Measurements from ENCODE around the gene MEGF6.

The MEGF6 gene

DNA sequence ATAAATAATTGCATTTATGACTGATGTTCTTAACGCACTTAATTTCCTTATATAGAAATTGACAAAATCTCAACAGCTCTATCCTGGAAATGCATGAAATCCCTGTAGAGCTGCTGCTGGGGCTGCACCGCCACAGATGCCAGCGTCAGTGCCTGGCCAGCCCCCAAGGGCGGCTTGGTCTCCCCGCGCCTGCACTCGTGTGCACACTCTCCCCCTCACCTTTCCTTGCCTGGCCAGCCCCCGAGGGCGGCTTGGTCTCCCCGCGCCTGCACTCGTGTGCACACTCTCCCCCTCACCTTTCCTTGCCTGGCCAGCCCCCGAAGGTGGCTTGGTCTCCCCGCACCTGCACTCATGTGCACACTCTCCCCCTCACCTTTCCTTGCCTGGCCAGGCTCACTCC lies 24.8 kb upstream of the MEGF6 start:
- peaks cover 3% of the 10 kb centered on the region; the same call in 1 of the 2 replicates for H3K36me3 ChIP-seq (ENCODE audit: control insufficient read depth, insufficient read depth, low read length)
- H3K9me3 ChIP-seq (ENCODE audit: control insufficient read depth, insufficient read depth, low read length): no peaks in the 10 kb centered on the region
- no peak for DNase-seq (ENCODE audit: low read depth, low spot score)
- no CpG with 5 or more reads among the region's 14 CpGs for WGBS (ENCODE audit: insufficient coverage, insufficient read length)
- no peak overlapping the region for H3K27ac ChIP-seq (ENCODE audit: low read length)
- H3K4me1 ChIP-seq (ENCODE audit: control insufficient read depth, insufficient read depth, low read length): no peaks in the 10 kb centered on the region; the same call in 1 of the 2 replicates
- no peak overlapping the region for H3K4me3 ChIP-seq (ENCODE audit: low read length)
- no peaks in the 10 kb centered on the region for H3K27me3 ChIP-seq (ENCODE audit: control insufficient read depth, insufficient read depth, low read length)

DNA sequence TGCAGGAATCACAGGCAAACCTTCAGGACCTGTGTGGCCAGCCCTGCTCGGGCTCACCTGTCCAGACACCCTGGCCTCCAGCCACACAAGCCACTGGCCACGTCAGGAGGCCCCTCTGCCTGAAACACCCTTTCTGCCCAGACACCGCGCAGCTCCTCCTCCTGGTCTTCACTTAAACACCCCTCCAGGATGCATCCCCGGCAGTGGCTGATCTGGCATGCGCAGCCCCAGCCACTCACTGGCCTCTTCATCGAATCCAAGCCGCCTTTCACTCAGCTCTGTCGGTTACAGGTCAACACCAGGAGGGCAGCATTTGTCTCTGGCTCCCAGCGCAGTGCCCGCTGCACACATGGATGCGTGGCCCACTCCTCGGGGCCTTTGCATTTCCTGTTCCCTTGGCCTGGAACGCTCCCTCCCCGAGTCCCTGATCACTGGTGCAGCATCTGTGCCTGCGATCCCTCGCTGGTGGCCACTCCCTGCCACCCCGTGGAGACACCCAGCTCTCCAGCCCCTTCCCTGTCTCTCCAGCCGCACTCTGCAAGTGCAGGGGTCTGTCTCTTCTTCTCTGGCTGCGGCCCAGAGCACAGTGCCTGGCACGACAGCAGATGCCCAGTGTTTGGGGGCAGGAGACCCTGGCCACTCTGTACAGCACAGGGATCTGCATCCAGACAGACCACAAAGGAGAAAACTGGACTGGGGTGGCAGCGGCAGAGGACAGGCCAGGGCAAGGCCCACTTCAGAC lies 22.9 kb upstream of the MEGF6 start:
- no peak for DNase-seq (ENCODE audit: low read depth, low spot score)
- Histone ChIP-seq H3K4me1 (ENCODE audit: control insufficient read depth, insufficient read depth, low read length) (no peaks in the 10 kb centered on the region; the same call in 1 of the 2 replicates), H3K27ac (ENCODE audit: low read length) (no peak overlapping the region), H3K4me3 (ENCODE audit: low read length) (no peak overlapping the region), H3K27me3 (ENCODE audit: control insufficient read depth, insufficient read depth, low read length) (no peaks in the 10 kb centered on the region), H3K36me3 (ENCODE audit: control insufficient read depth, insufficient read depth, low read length) (0 out of 2 replicates have a peak, but pooled peaks cover 2% of the 10 kb centered on the region), H3K9me3 (ENCODE audit: control insufficient read depth, insufficient read depth, low read length) (no peaks in the 10 kb centered on the region)
- WGBS (ENCODE audit: insufficient coverage, insufficient read length): no CpG with 5 or more reads among the region's 22 CpGs

- H3K4me1 ChIP-seq (ENCODE audit: control insufficient read depth, insufficient read depth, low read length): no peaks in the 10 kb centered on the region; the same call in 1 of the 2 replicates
- H3K27me3 ChIP-seq (ENCODE audit: control insufficient read depth, insufficient read depth, low read length): no peaks in the 10 kb centered on the region
- no peaks in the 10 kb centered on the region for H3K9me3 ChIP-seq (ENCODE audit: control insufficient read depth, insufficient read depth, low read length)
- H3K27ac ChIP-seq (ENCODE audit: low read length): no peak overlapping the region
- no peak overlapping the region for H3K4me3 ChIP-seq (ENCODE audit: low read length)
- no peak for DNase-seq (ENCODE audit: low read depth, low spot score)
- no CpG with 5 or more reads among the region's 28 CpGs for WGBS (ENCODE audit: insufficient coverage, insufficient read length)
- 0 out of 2 replicates have a peak, but pooled peaks cover 2% of the 10 kb centered on the region for H3K36me3 ChIP-seq (ENCODE audit: control insufficient read depth, insufficient read depth, low read length)
These were observed 22.2 kb upstream of the MEGF6 start for GRCh38 chr1:3633344-3634058.

- Histone ChIP-seq H3K36me3 (ENCODE audit: control insufficient read depth, insufficient read depth, low read length) (0 out of 2 replicates have a peak, but pooled peaks cover 2% of the 10 kb centered on the region), H3K4me1 (ENCODE audit: control insufficient read depth, insufficient read depth, low read length) (no peaks in the 10 kb centered on the region; the same call in 1 of the 2 replicates), H3K9me3 (ENCODE audit: control insufficient read depth, insufficient read depth, low read length) (no peaks in the 10 kb centered on the region), H3K4me3 (ENCODE audit: low read length) (no peak overlapping the region), H3K27ac (ENCODE audit: low read length) (no peak overlapping the region), H3K27me3 (ENCODE audit: control insufficient read depth, insufficient read depth, low read length) (no peaks in the 10 kb centered on the region)
- DNase-seq (ENCODE audit: low read depth, low spot score): no peak
- WGBS (ENCODE audit: insufficient coverage, insufficient read length): no CpG with 5 or more reads among the region's 26 CpGs
These were observed 21.5 kb upstream of the MEGF6 start for GRCh38 chr1:3632716-3633343.

DNA sequence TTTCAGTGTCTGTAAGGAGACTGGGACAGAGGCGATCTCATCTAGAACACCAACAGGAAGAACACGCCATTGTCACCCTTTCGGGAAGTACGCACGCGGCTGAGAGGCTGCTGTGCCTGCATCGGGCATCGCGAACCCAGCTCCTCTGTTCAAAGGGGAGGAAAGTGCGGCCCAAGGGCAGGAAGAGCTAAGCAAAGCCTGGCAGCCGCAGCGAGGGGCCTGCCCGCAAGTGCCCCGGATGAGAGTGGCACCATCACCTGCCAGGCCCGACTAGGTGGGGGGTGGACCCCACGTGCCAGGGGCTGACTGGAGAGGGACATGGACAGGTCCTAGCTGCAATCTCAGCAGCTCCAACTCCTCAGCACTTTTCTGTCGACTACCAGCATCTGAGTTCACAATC lies 21.0 kb upstream of the MEGF6 start:
- 0 out of 2 replicates have a peak, but pooled peaks cover 2% of the 10 kb centered on the region for H3K36me3 ChIP-seq (ENCODE audit: control insufficient read depth, insufficient read depth, low read length)
- no CpG with 5 or more reads among the region's 17 CpGs for WGBS (ENCODE audit: insufficient coverage, insufficient read length)

GRCh38 chr1:3631320-3632260 lies 20.3 kb upstream of the MEGF6 start:
- H3K27me3 ChIP-seq (ENCODE audit: control insufficient read depth, insufficient read depth, low read length): no peaks in the 10 kb centered on the region
- H3K4me3 ChIP-seq (ENCODE audit: low read length): no peak overlapping the region
- no CpG with 5 or more reads among the region's 36 CpGs for WGBS (ENCODE audit: insufficient coverage, insufficient read length)
- 0 out of 2 replicates have a peak, but pooled peaks cover 2% of the 10 kb centered on the region for H3K36me3 ChIP-seq (ENCODE audit: control insufficient read depth, insufficient read depth, low read length)
- H3K4me1 ChIP-seq (ENCODE audit: control insufficient read depth, insufficient read depth, low read length): no peaks in the 10 kb centered on the region; the same call in 1 of the 2 replicates
- no peak for DNase-seq (ENCODE audit: low read depth, low spot score)
- no peaks in the 10 kb centered on the region for H3K9me3 ChIP-seq (ENCODE audit: control insufficient read depth, insufficient read depth, low read length)
- no peak overlapping the region for H3K27ac ChIP-seq (ENCODE audit: low read length)

More for the DNA sequence above, 21.0 kb upstream of the MEGF6 start:
- no peak overlapping the region for H3K4me3 ChIP-seq (ENCODE audit: low read length)
- no peak overlapping the region for H3K27ac ChIP-seq (ENCODE audit: low read length)
- H3K9me3 ChIP-seq (ENCODE audit: control insufficient read depth, insufficient read depth, low read length): no peaks in the 10 kb centered on the region
- no peaks in the 10 kb centered on the region; the same call in 1 of the 2 replicates for H3K4me1 ChIP-seq (ENCODE audit: control insufficient read depth, insufficient read depth, low read length)
- no peak for DNase-seq (ENCODE audit: low read depth, low spot score)
- no peaks in the 10 kb centered on the region for H3K27me3 ChIP-seq (ENCODE audit: control insufficient read depth, insufficient read depth, low read length)

DNA sequence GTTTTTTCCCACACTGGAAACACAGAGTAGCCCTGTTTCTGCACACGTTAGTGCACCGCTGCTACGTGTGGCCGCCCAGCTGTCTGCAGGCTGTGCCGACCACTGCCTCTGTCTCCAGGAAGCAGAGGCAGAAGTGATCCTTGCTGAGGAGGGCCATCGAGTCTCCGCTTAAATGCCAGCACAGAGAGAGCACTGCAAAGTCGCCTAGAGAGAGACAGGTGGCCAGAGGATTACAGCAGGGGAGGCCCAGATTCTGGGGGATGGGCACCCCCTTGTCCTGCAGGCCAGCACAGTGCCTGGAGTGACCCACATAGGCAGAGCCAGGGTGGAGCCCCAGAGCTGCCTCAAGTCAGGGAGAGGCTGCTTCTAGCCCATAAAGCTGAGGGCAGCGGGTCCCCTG lies 19.6 kb upstream of the MEGF6 start:
- no peak overlapping the region for H3K27ac ChIP-seq (ENCODE audit: low read length)

GRCh38 chr1:3630161-3630611 lies 18.9 kb upstream of the MEGF6 start:
- no peak overlapping the region for H3K4me3 ChIP-seq (ENCODE audit: low read length)
- no CpG with 5 or more reads among the region's 11 CpGs for WGBS (ENCODE audit: insufficient coverage, insufficient read length)
- H3K27me3 ChIP-seq (ENCODE audit: control insufficient read depth, insufficient read depth, low read length): no peaks in the 10 kb centered on the region
- peaks cover 2% of the 10 kb centered on the region; the same call in 1 of the 2 replicates for H3K4me1 ChIP-seq (ENCODE audit: control insufficient read depth, insufficient read depth, low read length)
- H3K36me3 ChIP-seq (ENCODE audit: control insufficient read depth, insufficient read depth, low read length): 0 out of 2 replicates have a peak, but pooled peaks cover 2% of the 10 kb centered on the region
- no peak overlapping the region for H3K27ac ChIP-seq (ENCODE audit: low read length)
- no peaks in the 10 kb centered on the region for H3K9me3 ChIP-seq (ENCODE audit: control insufficient read depth, insufficient read depth, low read length)
- no peak for DNase-seq (ENCODE audit: low read depth, low spot score)

More for the DNA sequence above, 19.6 kb upstream of the MEGF6 start:
- no CpG with 5 or more reads among the region's 9 CpGs for WGBS (ENCODE audit: insufficient coverage, insufficient read length)
- H3K36me3 ChIP-seq (ENCODE audit: control insufficient read depth, insufficient read depth, low read length): 0 out of 2 replicates have a peak, but pooled peaks cover 2% of the 10 kb centered on the region
- no peaks in the 10 kb centered on the region; the same call in 1 of the 2 replicates for H3K4me1 ChIP-seq (ENCODE audit: control insufficient read depth, insufficient read depth, low read length)
- no peak overlapping the region for H3K4me3 ChIP-seq (ENCODE audit: low read length)
- no peaks in the 10 kb centered on the region for H3K27me3 ChIP-seq (ENCODE audit: control insufficient read depth, insufficient read depth, low read length)
- no peaks in the 10 kb centered on the region for H3K9me3 ChIP-seq (ENCODE audit: control insufficient read depth, insufficient read depth, low read length)
- DNase-seq (ENCODE audit: low read depth, low spot score): no peak

- no peak for DNase-seq (ENCODE audit: low read depth, low spot score)
- Histone ChIP-seq H3K27ac (ENCODE audit: low read length) (no peak overlapping the region), H3K36me3 (ENCODE audit: control insufficient read depth, insufficient read depth, low read length) (0 out of 2 replicates have a peak, but pooled peaks cover 2% of the 10 kb centered on the region), H3K4me3 (ENCODE audit: low read length) (no peak overlapping the region), H3K27me3 (ENCODE audit: control insufficient read depth, insufficient read depth, low read length) (no peaks in the 10 kb centered on the region), H3K4me1 (ENCODE audit: control insufficient read depth, insufficient read depth, low read length) (peaks cover 2% of the 10 kb centered on the region; the same call in 1 of the 2 replicates), H3K9me3 (ENCODE audit: control insufficient read depth, insufficient read depth, low read length) (no peaks in the 10 kb centered on the region)
- no CpG with 5 or more reads among the region's 16 CpGs for WGBS (ENCODE audit: insufficient coverage, insufficient read length)
These were observed 18.4 kb upstream of the MEGF6 start for GRCh38 chr1:3629561-3630160.
